Measurements from ENCODE around the gene DGKB. TPM values are rescaled to one million over a fixed set of nuclear protein-coding genes. Genes with fewer than 3 reads are reported as not detected.

Gene DGKB
- polyA plus RNA-seq, 1 of the 3 experiments (the other 2 are of a cell fraction), result 2.1 TPM

DNA sequence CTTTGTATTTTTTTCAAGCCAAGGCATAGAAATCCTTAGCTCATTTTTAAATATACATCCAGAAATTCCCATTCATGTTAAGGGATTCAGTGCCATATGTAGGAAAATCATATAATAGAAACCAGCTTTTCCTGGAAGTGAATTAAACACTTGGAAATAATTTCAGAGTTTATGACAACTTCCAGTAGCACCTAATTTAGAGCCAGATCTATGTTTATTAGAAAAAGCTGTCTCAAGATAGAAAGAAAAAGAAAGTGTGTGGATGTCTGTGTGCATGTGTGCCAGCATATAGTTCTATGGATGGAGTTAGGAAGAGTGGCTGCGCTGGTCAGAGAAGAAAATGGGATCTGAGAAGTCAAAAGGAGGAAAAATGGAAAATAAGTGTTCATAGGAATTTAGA, 225.7 kb downstream of the DGKB start:
- DNase-seq, result no peak
- H3K27ac ChIP-seq (ENCODE audit: low read depth in 2 of 2, low read length in 1 of 2), result peak overlapping the region in 1 of 2 experiments; percentile 39; a peak in 1 of 4 replicates
- no peak overlapping the region for H3K9ac ChIP-seq
- WGBS (ENCODE audit: low lambda C conversion rate), result 91% methylated on average over 1 of the region's 1 CpG
- H3F3A ChIP-seq (replicated peaks; ENCODE audit: insufficient read depth), result no peaks in the 10 kb centered on the region
- peaks cover 0 to 9% of the 10 kb centered on the region in 2 experiments; a peak in 2 of 4 replicates for H3K4me1 ChIP-seq (ENCODE audit: control insufficient read depth in 1 of 2, insufficient read depth in 2 of 2, low read depth in 1 of 2, low read length in 1 of 2)
- POLR2A ChIA-PET, result no interaction called here
- H3K79me2 ChIP-seq (ENCODE audit: insufficient read depth), result no peaks in the 10 kb centered on the region; the same call in 1 of the 2 replicates
- peaks cover 0 to 7% of the 10 kb centered on the region in 2 experiments for H3K36me3 ChIP-seq (replicated peaks in 1 of 2; ENCODE audit: control insufficient read depth in 1 of 2, insufficient read depth in 2 of 2, low read length in 1 of 2)
- H3K4me3 ChIP-seq (ENCODE audit: low read depth in 2 of 2, low read length in 1 of 2), result no peak overlapping the region
- no peaks in the 10 kb centered on the region for H3K9me3 ChIP-seq
- no peak overlapping the region for H2AFZ ChIP-seq (ENCODE audit: low read depth)
- no peaks in the 10 kb centered on the region for H3K27me3 ChIP-seq (ENCODE audit: insufficient read depth)
- H3K9me2 ChIP-seq, result no peaks in the 10 kb centered on the region
- CTCF ChIA-PET, result interaction anchor here (0.6 to 5.8 kb wide), 9 partner anchors 10 to 1398 kb away, joined by 3 to 40 read pairs (median 3); no protein-coding TSS in a partner anchor
- no peak overlapping the region for H3K4me2 ChIP-seq
- no peaks in the 10 kb centered on the region for H4K20me1 ChIP-seq (ENCODE audit: insufficient read depth)
- TF ChIP-seq, protein P1, sequence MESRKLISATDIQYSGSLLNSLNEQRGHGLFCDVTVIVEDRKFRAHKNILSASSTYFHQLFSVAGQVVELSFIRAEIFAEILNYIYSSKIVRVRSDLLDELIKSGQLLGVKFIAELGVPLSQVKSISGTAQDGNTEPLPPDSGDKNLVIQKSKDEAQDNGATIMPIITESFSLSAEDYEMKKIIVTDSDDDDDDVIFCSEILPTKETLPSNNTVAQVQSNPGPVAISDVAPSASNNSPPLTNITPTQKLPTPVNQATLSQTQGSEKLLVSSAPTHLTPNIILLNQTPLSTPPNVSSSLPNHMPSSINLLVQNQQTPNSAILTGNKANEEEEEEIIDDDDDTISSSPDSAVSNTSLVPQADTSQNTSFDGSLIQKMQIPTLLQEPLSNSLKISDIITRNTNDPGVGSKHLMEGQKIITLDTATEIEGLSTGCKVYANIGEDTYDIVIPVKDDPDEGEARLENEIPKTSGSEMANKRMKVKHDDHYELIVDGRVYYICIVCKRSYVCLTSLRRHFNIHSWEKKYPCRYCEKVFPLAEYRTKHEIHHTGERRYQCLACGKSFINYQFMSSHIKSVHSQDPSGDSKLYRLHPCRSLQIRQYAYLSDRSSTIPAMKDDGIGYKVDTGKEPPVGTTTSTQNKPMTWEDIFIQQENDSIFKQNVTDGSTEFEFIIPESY (IDR thresholded peaks at IDR 0.05; ENCODE audit: borderline replicate concordance, low read depth), result no peak
- no peak for TF ChIP-seq JUND (IDR thresholded peaks at IDR 0.05)
- no peak for TF ChIP-seq MEF2A (IDR thresholded peaks at IDR 0.05; ENCODE audit: borderline replicate concordance, low read depth)
- TF ChIP-seq EP300 (IDR thresholded peaks at IDR 0.05; ENCODE audit: borderline replicate concordance in 1 of 2, low read depth in 1 of 2, low read length in 1 of 2), result peak in 1 of 2 experiments; percentile 91; a peak in 1 of 4 replicates
- no peak for TF ChIP-seq POLR2AphosphoS5 (IDR thresholded peaks at IDR 0.05; ENCODE audit: low read depth, low read length)
- no peak for TF ChIP-seq TCF12 (IDR thresholded peaks at IDR 0.05)
- TF ChIP-seq RAD21 (IDR thresholded peaks at IDR 0.05; ENCODE audit: low read length), result no peak
- no peak for TF ChIP-seq FOXM1 (IDR thresholded peaks at IDR 0.05; ENCODE audit: low read depth)
- TF ChIP-seq, protein P2, sequence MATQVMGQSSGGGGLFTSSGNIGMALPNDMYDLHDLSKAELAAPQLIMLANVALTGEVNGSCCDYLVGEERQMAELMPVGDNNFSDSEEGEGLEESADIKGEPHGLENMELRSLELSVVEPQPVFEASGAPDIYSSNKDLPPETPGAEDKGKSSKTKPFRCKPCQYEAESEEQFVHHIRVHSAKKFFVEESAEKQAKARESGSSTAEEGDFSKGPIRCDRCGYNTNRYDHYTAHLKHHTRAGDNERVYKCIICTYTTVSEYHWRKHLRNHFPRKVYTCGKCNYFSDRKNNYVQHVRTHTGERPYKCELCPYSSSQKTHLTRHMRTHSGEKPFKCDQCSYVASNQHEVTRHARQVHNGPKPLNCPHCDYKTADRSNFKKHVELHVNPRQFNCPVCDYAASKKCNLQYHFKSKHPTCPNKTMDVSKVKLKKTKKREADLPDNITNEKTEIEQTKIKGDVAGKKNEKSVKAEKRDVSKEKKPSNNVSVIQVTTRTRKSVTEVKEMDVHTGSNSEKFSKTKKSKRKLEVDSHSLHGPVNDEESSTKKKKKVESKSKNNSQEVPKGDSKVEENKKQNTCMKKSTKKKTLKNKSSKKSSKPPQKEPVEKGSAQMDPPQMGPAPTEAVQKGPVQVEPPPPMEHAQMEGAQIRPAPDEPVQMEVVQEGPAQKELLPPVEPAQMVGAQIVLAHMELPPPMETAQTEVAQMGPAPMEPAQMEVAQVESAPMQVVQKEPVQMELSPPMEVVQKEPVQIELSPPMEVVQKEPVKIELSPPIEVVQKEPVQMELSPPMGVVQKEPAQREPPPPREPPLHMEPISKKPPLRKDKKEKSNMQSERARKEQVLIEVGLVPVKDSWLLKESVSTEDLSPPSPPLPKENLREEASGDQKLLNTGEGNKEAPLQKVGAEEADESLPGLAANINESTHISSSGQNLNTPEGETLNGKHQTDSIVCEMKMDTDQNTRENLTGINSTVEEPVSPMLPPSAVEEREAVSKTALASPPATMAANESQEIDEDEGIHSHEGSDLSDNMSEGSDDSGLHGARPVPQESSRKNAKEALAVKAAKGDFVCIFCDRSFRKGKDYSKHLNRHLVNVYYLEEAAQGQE (IDR thresholded peaks at IDR 0.05; ENCODE audit: low read depth, low read length), result no peak
- no peak for TF ChIP-seq NFIC (IDR thresholded peaks at IDR 0.05; ENCODE audit: borderline replicate concordance)
- TF ChIP-seq MXI1 (IDR thresholded peaks at IDR 0.05; ENCODE audit: low read depth, low read length), result peak; percentile 48; the same call in 1 of the 2 replicates
- no peak for TF ChIP-seq EZH2phosphoT487 (IDR thresholded peaks at IDR 0.05; ENCODE audit: borderline replicate concordance, low read depth)
- TF ChIP-seq RFX5 (IDR thresholded peaks at IDR 0.05; ENCODE audit: low read length), result no peak
- TF ChIP-seq CTCF (IDR thresholded peaks at IDR 0.05), result no peak
- no peak for TF ChIP-seq SMC3 (IDR thresholded peaks at IDR 0.05; ENCODE audit: low read depth, low read length)
- TF ChIP-seq GABPA (IDR thresholded peaks at IDR 0.05; ENCODE audit: low read depth), result no peak
- no peak for TF ChIP-seq FOSL2 (IDR thresholded peaks at IDR 0.05; ENCODE audit: borderline replicate concordance, low read depth)
- TF ChIP-seq RCOR1 (IDR thresholded peaks at IDR 0.05; ENCODE audit: low read length), result peak; percentile 90; the same call in 1 of the 2 replicates
- no peak for TF ChIP-seq SIN3A (IDR thresholded peaks at IDR 0.05; ENCODE audit: borderline replicate concordance, low read depth, low read length)
- TF ChIP-seq ELF1 (IDR thresholded peaks at IDR 0.05), result no peak
- TF ChIP-seq, protein P3, sequence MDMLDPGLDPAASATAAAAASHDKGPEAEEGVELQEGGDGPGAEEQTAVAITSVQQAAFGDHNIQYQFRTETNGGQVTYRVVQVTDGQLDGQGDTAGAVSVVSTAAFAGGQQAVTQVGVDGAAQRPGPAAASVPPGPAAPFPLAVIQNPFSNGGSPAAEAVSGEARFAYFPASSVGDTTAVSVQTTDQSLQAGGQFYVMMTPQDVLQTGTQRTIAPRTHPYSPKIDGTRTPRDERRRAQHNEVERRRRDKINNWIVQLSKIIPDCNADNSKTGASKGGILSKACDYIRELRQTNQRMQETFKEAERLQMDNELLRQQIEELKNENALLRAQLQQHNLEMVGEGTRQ (IDR thresholded peaks at IDR 0.05; ENCODE audit: borderline replicate concordance, low read depth, low read length), result no peak
- TF ChIP-seq, protein P4, sequence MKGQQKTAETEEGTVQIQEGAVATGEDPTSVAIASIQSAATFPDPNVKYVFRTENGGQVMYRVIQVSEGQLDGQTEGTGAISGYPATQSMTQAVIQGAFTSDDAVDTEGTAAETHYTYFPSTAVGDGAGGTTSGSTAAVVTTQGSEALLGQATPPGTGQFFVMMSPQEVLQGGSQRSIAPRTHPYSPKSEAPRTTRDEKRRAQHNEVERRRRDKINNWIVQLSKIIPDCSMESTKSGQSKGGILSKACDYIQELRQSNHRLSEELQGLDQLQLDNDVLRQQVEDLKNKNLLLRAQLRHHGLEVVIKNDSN (IDR thresholded peaks at IDR 0.05; ENCODE audit: borderline replicate concordance, low read depth), result no peak
- TF ChIP-seq YY1 (IDR thresholded peaks at IDR 0.05; ENCODE audit: low read depth), result no peak
- TF ChIP-seq TEAD4 (IDR thresholded peaks at IDR 0.05; ENCODE audit: borderline replicate concordance, insufficient read depth), result no peak
- TF ChIP-seq, protein P5, sequence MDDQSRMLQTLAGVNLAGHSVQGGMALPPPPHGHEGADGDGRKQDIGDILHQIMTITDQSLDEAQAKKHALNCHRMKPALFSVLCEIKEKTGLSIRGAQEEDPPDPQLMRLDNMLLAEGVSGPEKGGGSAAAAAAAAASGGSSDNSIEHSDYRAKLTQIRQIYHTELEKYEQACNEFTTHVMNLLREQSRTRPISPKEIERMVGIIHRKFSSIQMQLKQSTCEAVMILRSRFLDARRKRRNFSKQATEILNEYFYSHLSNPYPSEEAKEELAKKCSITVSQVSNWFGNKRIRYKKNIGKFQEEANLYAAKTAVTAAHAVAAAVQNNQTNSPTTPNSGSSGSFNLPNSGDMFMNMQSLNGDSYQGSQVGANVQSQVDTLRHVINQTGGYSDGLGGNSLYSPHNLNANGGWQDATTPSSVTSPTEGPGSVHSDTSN (IDR thresholded peaks at IDR 0.05), result no peak

Data from SK-N-SH (cell line).